ENCODE measurements around the gene PHF2. TPM values are rescaled to one million over a fixed set of nuclear protein-coding genes. Genes with fewer than 3 reads are reported as not detected.

The PHF2 gene
- total RNA-seq, 1 experiment from 2014 or later = 17.4 TPM

DNA sequence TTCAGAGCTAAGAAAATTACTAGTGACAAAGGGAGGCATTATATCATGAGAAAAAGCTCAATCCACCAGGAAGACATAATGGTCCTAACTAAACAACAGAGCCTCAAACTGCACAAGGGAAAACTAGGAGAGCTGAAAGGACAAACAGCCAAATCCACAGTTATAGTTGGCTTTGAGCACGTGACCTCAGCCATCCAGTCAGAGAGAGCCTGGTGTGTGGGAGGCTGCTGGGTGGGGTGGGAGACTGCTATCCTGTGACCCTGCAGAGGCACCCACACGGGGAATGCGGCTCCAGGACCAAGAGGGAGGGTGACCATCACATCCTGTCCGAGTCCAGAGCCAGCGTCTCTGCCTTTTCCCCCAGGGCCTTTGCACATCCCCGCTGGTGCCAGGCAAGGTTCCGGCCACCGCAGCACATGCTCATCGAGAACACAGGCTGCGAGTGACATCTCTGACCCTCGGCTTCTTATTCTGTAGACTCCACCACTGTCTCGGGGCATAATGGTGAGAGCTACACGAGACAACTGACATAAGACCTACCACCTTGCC lies 145.1 kb downstream of the PHF2 start:
- Mint-ChIP-seq H3K4me1 (peaks cover 0 to 5% of the 10 kb centered on the region in 2 experiments; a peak in 1 of 4 replicates), H3K9me3 (peaks cover 4 to 12% of the 10 kb centered on the region in 2 experiments; a peak in 4 of 5 replicates), H3K27me3 (ENCODE audit: low read depth) (peaks cover 6% of the 10 kb centered on the region; the same call in 1 of the 2 replicates), H3K36me3 (ENCODE audit: insufficient read depth in 1 of 3, low read depth in 3 of 3) (no peaks in the 10 kb centered on the region), H3K27ac (no peak overlapping the region), H3K4me3 (no peak overlapping the region)
- no CpG with 5 or more reads among the region's 13 CpGs for WGBS (ENCODE audit: extremely low coverage, insufficient read length, low lambda C conversion rate)
- no peak overlapping the region; the same call in 1 of the 2 replicates for H2BK15ac ChIP-seq (ENCODE audit: low read depth, low read length)
- no peak overlapping the region for H3K27ac ChIP-seq (ENCODE audit: insufficient read length, low read depth, low read length)
- H3K9me3 ChIP-seq (ENCODE audit: control insufficient read depth, low read depth, low read length) = no peaks in the 10 kb centered on the region
- H3K23ac ChIP-seq (ENCODE audit: insufficient read length, low read depth, low read length) = no peak overlapping the region
- no peaks in the 10 kb centered on the region for H3K4me1 ChIP-seq (ENCODE audit: insufficient read depth, low read length)
- no peak overlapping the region for H2AFZ ChIP-seq (ENCODE audit: low read length)
- H3K23me2 ChIP-seq (ENCODE audit: insufficient read length, low read depth, low read length, poor library complexity, severe bottlenecking) = no peaks in the 10 kb centered on the region
- no peaks in the 10 kb centered on the region for H3K79me1 ChIP-seq (ENCODE audit: insufficient read depth, low read depth, low read length, poor library complexity, severe bottlenecking)
- H2AK5ac ChIP-seq (ENCODE audit: insufficient read length, low read length) = no peak overlapping the region
- no peak overlapping the region for H2BK5ac ChIP-seq (ENCODE audit: insufficient read length, low read length)
- H2BK120ac ChIP-seq (ENCODE audit: low read depth, low read length, poor library complexity, severe bottlenecking) = no peak overlapping the region
- H3K14ac ChIP-seq (ENCODE audit: insufficient read depth, low read length) = no peak overlapping the region; the same call in 1 of the 2 replicates
- no peaks in the 10 kb centered on the region for H3K27me3 ChIP-seq (ENCODE audit: insufficient read depth, low read length)
- no peaks in the 10 kb centered on the region for H4K20me1 ChIP-seq (ENCODE audit: control insufficient read depth, insufficient read depth, insufficient read length)
- no peaks in the 10 kb centered on the region for H3K79me2 ChIP-seq (ENCODE audit: insufficient read depth, low read length)
- H3K18ac ChIP-seq (ENCODE audit: insufficient read length, low read depth, low read length) = no peak overlapping the region
- DNase-seq = no peak
- no peak overlapping the region for H4K91ac ChIP-seq (ENCODE audit: insufficient read length, low read depth, low read length)
- no peak overlapping the region for H4K8ac ChIP-seq (replicated peaks; ENCODE audit: insufficient read length, low read depth, low read length)
- H2BK20ac ChIP-seq (ENCODE audit: low read depth, low read length, poor library complexity, severe bottlenecking) = no peak overlapping the region
- TF ChIP-seq, protein P1, sequence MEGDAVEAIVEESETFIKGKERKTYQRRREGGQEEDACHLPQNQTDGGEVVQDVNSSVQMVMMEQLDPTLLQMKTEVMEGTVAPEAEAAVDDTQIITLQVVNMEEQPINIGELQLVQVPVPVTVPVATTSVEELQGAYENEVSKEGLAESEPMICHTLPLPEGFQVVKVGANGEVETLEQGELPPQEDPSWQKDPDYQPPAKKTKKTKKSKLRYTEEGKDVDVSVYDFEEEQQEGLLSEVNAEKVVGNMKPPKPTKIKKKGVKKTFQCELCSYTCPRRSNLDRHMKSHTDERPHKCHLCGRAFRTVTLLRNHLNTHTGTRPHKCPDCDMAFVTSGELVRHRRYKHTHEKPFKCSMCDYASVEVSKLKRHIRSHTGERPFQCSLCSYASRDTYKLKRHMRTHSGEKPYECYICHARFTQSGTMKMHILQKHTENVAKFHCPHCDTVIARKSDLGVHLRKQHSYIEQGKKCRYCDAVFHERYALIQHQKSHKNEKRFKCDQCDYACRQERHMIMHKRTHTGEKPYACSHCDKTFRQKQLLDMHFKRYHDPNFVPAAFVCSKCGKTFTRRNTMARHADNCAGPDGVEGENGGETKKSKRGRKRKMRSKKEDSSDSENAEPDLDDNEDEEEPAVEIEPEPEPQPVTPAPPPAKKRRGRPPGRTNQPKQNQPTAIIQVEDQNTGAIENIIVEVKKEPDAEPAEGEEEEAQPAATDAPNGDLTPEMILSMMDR (conservative IDR thresholded peaks at IDR 0.05) = no peak
- no peak overlapping the region for H3K4me2 ChIP-seq (ENCODE audit: insufficient read depth, insufficient read length, low read length)
- H3K4ac ChIP-seq (ENCODE audit: low read depth, low read length) = no peak overlapping the region
- no peak overlapping the region for H3K9ac ChIP-seq (ENCODE audit: extremely low read depth, insufficient read length, low read length)
- H3K56ac ChIP-seq (ENCODE audit: insufficient read length, low read depth, low read length) = no peak overlapping the region
- no peak overlapping the region for H3T11ph ChIP-seq (ENCODE audit: low read length)
- H4K5ac ChIP-seq (ENCODE audit: insufficient read length, low read depth, low read length) = no peak overlapping the region
- H2BK12ac ChIP-seq (ENCODE audit: insufficient read length, low read depth, low read length) = no peak overlapping the region

All from H9 (cell line).